Epithelial cell of esophagus (primary cell): Measurements from ENCODE around the gene AZU1.

ENCODE experiments used
- DNase-seq: peaks from one replicate; pipeline ENCODE4 v3.0.0; 2010; ENCODE audit warnings: low read depth
- H3K4me3 ChIP-seq: 2 replicates; pipeline ENCODE4 v1.5.1; 2011; ENCODE audit warnings: mild to moderate bottlenecking, low read length, control low read depth
- CTCF ChIP-seq: IDR thresholded peaks from 2 replicates; pipeline ENCODE4 v1.5.1; 2011; ENCODE audit warnings: low read depth, mild to moderate bottlenecking, low read length, control low read depth, inconsistent platforms; ENCODE audit not compliant: insufficient read depth; ENCODE audit errors: missing control alignments

AZU1 gene

GRCh38 chr19:825897-826644 is 1.6 kb upstream of the AZU1 start:
- TF ChIP-seq CTCF: no peak
- DNase-seq: no peak
- H3K4me3 ChIP-seq: no peak overlapping the region

GRCh38 chr19:827314-827709 is 325 bp upstream of the AZU1 start:
- H3K4me3 ChIP-seq: no peak overlapping the region
- TF ChIP-seq CTCF: no peak
- DNase-seq: no peak

GRCh38 chr19:829129-829758 is 1.6 kb downstream of the AZU1 start:
- H3K4me3 ChIP-seq: no peak overlapping the region
- no peak for TF ChIP-seq CTCF
- no peak for DNase-seq

- H3K4me3 ChIP-seq: no peak overlapping the region
Observed at GRCh38 chr19:831407-832369, 4.1 kb downstream of the AZU1 start.

GRCh38 chr19:834216-834615 is 6.6 kb downstream of the AZU1 start:
- no peak for DNase-seq
- H3K4me3 ChIP-seq: no peak overlapping the region
- TF ChIP-seq CTCF: no peak

More at GRCh38 chr19:831407-832369, 4.1 kb downstream of the AZU1 start:
- TF ChIP-seq CTCF: no peak
- no peak for DNase-seq

- no peak overlapping the region for H3K4me3 ChIP-seq
- no peak for TF ChIP-seq CTCF
- DNase-seq: no peak
Observed at GRCh38 chr19:835210-835810, 7.7 kb downstream of the AZU1 start.
